ENCODE measurements around the gene NFASC. TPM values are rescaled to one million over a fixed set of nuclear protein-coding genes. Genes with fewer than 3 reads are reported as not detected.

NFASC gene
- total and polyA plus RNA-seq, 2 donors (not counting 3 experiments of a cell fraction or from before 2014, with no cell fraction given): not detected

- dilution Hi-C loops (cut with MboI; ENCODE audit: extremely low pct_ligation_motif_present, low sequenced_read_pairs) (no loop called here), intact Hi-C loops (cut with micrococcal nuclease) (no loop called here)
- Histone ChIP-seq H2AFZ (ENCODE audit: low read depth, low read length) (no peak overlapping the region), H3K79me2 (ENCODE audit: control insufficient read depth, insufficient read depth, low read length) (no peaks in the 10 kb centered on the region), H3K27me3 (ENCODE audit: control insufficient read depth in 2 of 2, insufficient read depth in 2 of 2, low read length in 2 of 2) (peaks cover 3 to 6% of the 10 kb centered on the region in 2 experiments), H3K4me2 (ENCODE audit: insufficient read depth, low read length) (no peak overlapping the region), H3K27ac (ENCODE audit: insufficient read depth, low read depth, low read length) (no peak overlapping the region), H3K9me3 (replicated peaks; ENCODE audit: control insufficient read depth, insufficient read depth, low read length) (no peaks in the 10 kb centered on the region), H3K4me1 (ENCODE audit: control insufficient read depth, extremely low read depth, insufficient read depth, low read length) (no peaks in the 10 kb centered on the region), H4K20me1 (replicated peaks; ENCODE audit: control insufficient read depth, extremely low read depth, insufficient read depth, low read length) (no peaks in the 10 kb centered on the region), H3K9ac (replicated peaks; ENCODE audit: extremely low read depth, insufficient read depth, low read length) (no peak overlapping the region), H3K36me3 (ENCODE audit: control insufficient read depth in 2 of 2, extremely low read depth in 1 of 2, insufficient read depth in 2 of 2, low read length in 2 of 2) (no peaks in the 10 kb centered on the region), H3K4me3 (replicated peaks in 1 of 3; ENCODE audit: insufficient read depth in 1 of 3, low read depth in 1 of 3, low read length in 3 of 3) (no peak overlapping the region), H3K9me1 (replicated peaks; ENCODE audit: control insufficient read depth, extremely low read depth, insufficient read depth, low read length) (no peaks in the 10 kb centered on the region)
- BruUV-seq (replicated peaks): no TSS peak
- TF ChIP-seq MYC (IDR thresholded peaks at IDR 0.05; ENCODE audit: low read depth, low read length) (no peak), POLR2AphosphoS5 (IDR thresholded peaks at IDR 0.05; ENCODE audit: insufficient read depth, low read depth, low read length) (no peak), EZH2 (IDR thresholded peaks at IDR 0.05; ENCODE audit: borderline replicate concordance, low read depth, low read length, severe bottlenecking) (no peak), JUN (IDR thresholded peaks at IDR 0.05; ENCODE audit: borderline replicate concordance, insufficient read depth, insufficient read length, low read depth) (no peak), CTCF (IDR thresholded peaks at IDR 0.05; ENCODE audit: extremely low read depth in 1 of 2, insufficient read depth in 1 of 2, low read depth in 1 of 2, low read length in 2 of 2) (no peak), GATA2 (IDR thresholded peaks at IDR 0.05; ENCODE audit: insufficient read depth, insufficient read length, low read depth, low read length) (no peak), POLR2A (IDR thresholded peaks at IDR 0.05; ENCODE audit: low read depth, low read length) (no peak), MAX (IDR thresholded peaks at IDR 0.05; ENCODE audit: insufficient read depth, insufficient read length) (no peak), FOS (IDR thresholded peaks at IDR 0.05; ENCODE audit: borderline replicate concordance, insufficient read depth, low read length) (no peak)
- FAIRE-seq: no peak
- POLR2A ChIA-PET: interaction anchor here (0.7 kb wide), 1 partner anchor 40 kb away, joined by 3 read pairs; no protein-coding TSS in a partner anchor
- DNase-seq (ENCODE audit: low read depth, low spot score): no peak
- CTCF ChIA-PET: interaction anchor here (0.8 to 1.1 kb wide), 2 partner anchors 14 to 118 kb away, joined by 3 read pairs; no protein-coding TSS in a partner anchor
These were observed 55.0 kb downstream of the NFASC start for GRCh38 chr1:204925701-204926100.
